H1 (cell line): ENCODE data around the gene LPO. TPM values are rescaled to one million over a fixed set of nuclear protein-coding genes. Genes with fewer than 3 reads are reported as not detected.
A peak's percentile ranks its signal among the peaks of the same experiment; 100 is the strongest.

Experiments used
- CTCF ChIA-PET: fragments of 300-600 bp; sonication (Branson Sonifier 250); formaldehyde crosslinking; loops from one replicate; lab custom pipeline; 2021; ENCODE audit not compliant: partially characterized antibody; lab: Charles Lee
- POLR2A ChIA-PET: fragments of 300-600 bp; sonication (Branson Sonifier 250); formaldehyde crosslinking; loops from one replicate; lab custom pipeline; 2021; ENCODE audit warnings: inconsistent platforms; ENCODE audit not compliant: partially characterized antibody; lab: Charles Lee
- DNase-seq, 2 experiments: peaks; one replicate each; pipeline versions ENCODE4 v3.0.0 to v3.0.0-alpha.2; 2010 to 2022; ENCODE audit warnings: low spot score in 2 of 2, low read depth in 1 of 2, mixed read lengths in 1 of 2
- FAIRE-seq: peaks from 2 replicates; lab custom pipeline; 2011; peaks lifted over from hg19 to GRCh38; lab: Jason Lieb, UNC
- H2AFZ ChIP-seq: 2 replicates; pipeline ENCODE4 v1.8.1; 2012; ENCODE audit warnings: low read length, inconsistent platforms
- H2AK5ac ChIP-seq: 2 replicates; pipeline ENCODE4 v1.6.1; 2013; ENCODE audit warnings: low read depth, low read length
- H2BK120ac ChIP-seq: replicated peaks from 2 replicates; pipeline ENCODE3; 2013; ENCODE audit warnings: low read depth, low read length, inconsistent platforms
- H2BK12ac ChIP-seq: 2 replicates; pipeline ENCODE4 v1.6.1; 2013; ENCODE audit warnings: low read depth, low read length
- H2BK15ac ChIP-seq: 2 replicates; pipeline ENCODE4 v1.6.1; 2013; ENCODE audit warnings: low read length
- H2BK20ac ChIP-seq: 2 replicates; pipeline ENCODE4 v1.6.1; 2013; ENCODE audit warnings: low read length
- H2BK5ac ChIP-seq: 2 replicates; pipeline ENCODE4 v1.6.1; 2013; ENCODE audit warnings: low read depth, low read length
- H3K14ac ChIP-seq: 2 replicates; pipeline ENCODE4 v1.6.1; 2013; ENCODE audit warnings: inconsistent platforms; ENCODE audit not compliant: insufficient read length
- H3K18ac ChIP-seq: 2 replicates; pipeline ENCODE4 v1.6.1; 2013; ENCODE audit warnings: low read length; ENCODE audit errors: extremely low read depth
- H3K23ac ChIP-seq: 2 replicates; pipeline ENCODE4 v1.6.1; 2013; ENCODE audit warnings: inconsistent platforms; ENCODE audit not compliant: insufficient read length
- H3K23me2 ChIP-seq: 2 replicates; pipeline ENCODE4 v1.6.1; 2013; ENCODE audit warnings: low read depth, low read length
- H3K27ac ChIP-seq: 2 replicates; pipeline ENCODE4 v1.6.1; 2011; ENCODE audit warnings: low read depth, low read length, inconsistent platforms
- H3K27me3 ChIP-seq, 4 experiments: replicated peaks in 1 of 4; 1 replicate in 1 of 4; 2 replicates in 3 of 4; pipeline versions ENCODE4 v1.6.1 to v1.8.1; 2011 to 2013; ENCODE audit warnings: low read length in 3 of 4, mild to moderate bottlenecking in 3 of 4, inconsistent platforms in 2 of 4, mixed read lengths in 2 of 4, moderate library complexity in 1 of 4; ENCODE audit not compliant: control insufficient read depth in 3 of 4, insufficient read depth in 3 of 4; ENCODE audit errors: extremely low read depth in 1 of 4
- H3K36me3 ChIP-seq, 4 experiments: 2 replicates each; pipeline versions ENCODE4 v1.6.1 to v1.8.1; 2011 to 2013; ENCODE audit warnings: mild to moderate bottlenecking in 4 of 4, low read length in 3 of 4, moderate library complexity in 2 of 4, control low read depth in 1 of 4, inconsistent platforms in 1 of 4; ENCODE audit not compliant: insufficient read depth in 4 of 4, control insufficient read depth in 2 of 4
- H3K4ac ChIP-seq: replicated peaks from 2 replicates; pipeline ENCODE3; 2013; ENCODE audit warnings: low read length, low read depth, mixed read lengths, inconsistent platforms; ENCODE audit not compliant: insufficient read length
- H3K4me1 ChIP-seq, 4 experiments: replicated peaks in 1 of 4; 1 replicate in 1 of 4; 2 replicates in 3 of 4; pipeline versions ENCODE4 v1.6.1 to v1.8.1; 2011 to 2013; ENCODE audit warnings: low read length in 3 of 4, inconsistent platforms in 2 of 4, mixed read lengths in 1 of 4; ENCODE audit not compliant: insufficient read depth in 4 of 4, control insufficient read depth in 3 of 4
- H3K4me2 ChIP-seq, 2 experiments: 2 replicates each; pipeline versions ENCODE4 v1.6.1 to v1.8.1; 2011 to 2013; ENCODE audit warnings: low read depth in 2 of 2, low read length in 2 of 2, control low read depth in 1 of 2, inconsistent platforms in 1 of 2, mild to moderate bottlenecking in 1 of 2; ENCODE audit not compliant: insufficient read depth in 1 of 2
- H3K4me3 ChIP-seq, 4 experiments: fragments of 200-600, 300-600 bp in 1 of 4; sonication (generic), shearing (Covaris generic), sonication (Bioruptor Twin) in 1 of 4; 2 replicates each; pipeline versions ENCODE4 v1.5.1 to v1.8.1; 2011 to 2016; ENCODE audit warnings: low read length in 4 of 4, low read depth in 3 of 4, control low read depth in 2 of 4, inconsistent platforms in 2 of 4, mild to moderate bottlenecking in 2 of 4, mixed read lengths in 1 of 4, moderate library complexity in 1 of 4; ENCODE audit not compliant: insufficient read depth in 2 of 4; ENCODE audit errors: extremely low read depth in 1 of 4
- H3K56ac ChIP-seq: replicated peaks from 2 replicates; pipeline ENCODE3; 2013; ENCODE audit warnings: low read depth, mild to moderate bottlenecking, mixed read lengths, low read length, inconsistent platforms; ENCODE audit not compliant: insufficient read length
- H3K79me1 ChIP-seq: 2 replicates; pipeline ENCODE4 v1.6.1; 2013; ENCODE audit warnings: low read depth, low read length, control low read depth
- H3K79me2 ChIP-seq, 2 experiments: 2 replicates each; pipeline versions ENCODE4 v1.6.1 to v1.8.1; 2012 to 2013; ENCODE audit warnings: low read length in 2 of 2, mild to moderate bottlenecking in 2 of 2, inconsistent platforms in 1 of 2; ENCODE audit not compliant: insufficient read depth in 2 of 2, control insufficient read depth in 1 of 2
- H3K9ac ChIP-seq, 4 experiments: replicated peaks in 1 of 4; 1 replicate in 1 of 4; 2 replicates in 3 of 4; pipeline versions ENCODE4 v1.6.1 to v1.8.1; 2011 to 2013; ENCODE audit warnings: low read depth in 3 of 4, low read length in 3 of 4, control low read depth in 2 of 4, mild to moderate bottlenecking in 2 of 4, moderate library complexity in 2 of 4, inconsistent platforms in 1 of 4; ENCODE audit errors: extremely low read depth in 1 of 4
- H3K9me3 ChIP-seq, 2 experiments: 2 replicates each; pipeline versions ENCODE4 v1.6.1 to v1.8.1; 2012 to 2013; ENCODE audit warnings: mild to moderate bottlenecking in 2 of 2, moderate library complexity in 2 of 2, control low read depth in 1 of 2, inconsistent platforms in 1 of 2, low read depth in 1 of 2, low read length in 1 of 2, mixed read lengths in 1 of 2; ENCODE audit not compliant: insufficient read depth in 2 of 2
- H4K20me1 ChIP-seq, 2 experiments: replicated peaks in 1 of 2; 2 replicates each; pipeline versions ENCODE3 to v1.8.1; 2011 to 2013; ENCODE audit warnings: inconsistent platforms in 2 of 2, low read length in 2 of 2, mild to moderate bottlenecking in 1 of 2; ENCODE audit not compliant: insufficient read depth in 2 of 2, control insufficient read depth in 1 of 2
- H4K5ac ChIP-seq: 2 replicates; pipeline ENCODE4 v1.6.1; 2013; ENCODE audit warnings: low read length, low read depth, mixed read lengths, inconsistent platforms; ENCODE audit not compliant: insufficient read length
- H4K8ac ChIP-seq: 2 replicates; pipeline ENCODE4 v1.8.0; 2013; ENCODE audit warnings: mild to moderate bottlenecking, moderate library complexity, low read length, inconsistent platforms; ENCODE audit not compliant: insufficient read depth; ENCODE audit errors: extremely low read depth
- H4K91ac ChIP-seq: replicated peaks from 2 replicates; pipeline ENCODE3; 2013; ENCODE audit warnings: low read length, mixed read lengths, inconsistent platforms; ENCODE audit not compliant: insufficient read length
- ASH2L ChIP-seq: fragments of 200-600, 300-600 bp; sonication (generic); IDR thresholded peaks from one replicate; pipeline ENCODE4 v1.7.1; 2017; ENCODE audit warnings: low read length
- CHD1 ChIP-seq: IDR thresholded peaks from 2 replicates; pipeline ENCODE4 v1.6.1; 2012; ENCODE audit warnings: low read depth, low read length, improper control_type of control experiment
- CHD2 ChIP-seq: IDR thresholded peaks from 2 replicates; pipeline ENCODE4 v1.6.1; 2012; ENCODE audit warnings: low read length, improper control_type of control experiment
- CREB1 ChIP-seq: IDR thresholded peaks from 2 replicates; pipeline ENCODE4 v1.6.1; 2012; ENCODE audit warnings: inconsistent platforms
- EZH2 ChIP-seq: fragments of 200-600 bp; sonication (generic); IDR thresholded peaks from 2 replicates; pipeline ENCODE4 v1.7.1; 2012; ENCODE audit warnings: low read depth, mild to moderate bottlenecking, moderate library complexity, low read length, inconsistent platforms; ENCODE audit not compliant: severe bottlenecking
- HDAC2 ChIP-seq, 2 experiments: fragments of 300-600 bp in 1 of 2; sonication (generic) in 1 of 2; IDR thresholded peaks; 2 replicates each; pipeline ENCODE4 v1.6.1; 2011 to 2012; ENCODE audit warnings: low read depth in 2 of 2, low read length in 2 of 2, mild to moderate bottlenecking in 2 of 2, moderate library complexity in 2 of 2, borderline replicate concordance in 1 of 2, inconsistent platforms in 1 of 2
- KDM5A ChIP-seq: fragments of 200-600 bp; IDR thresholded peaks from 2 replicates; pipeline ENCODE4 v1.7.1; 2012; ENCODE audit warnings: mild to moderate bottlenecking, low read length, inconsistent platforms, mixed read lengths
- POU5F1 ChIP-seq: IDR thresholded peaks from 2 replicates; pipeline ENCODE4 v1.6.1; 2011; ENCODE audit warnings: low read depth, mild to moderate bottlenecking, low read length, moderate library complexity
- RAD21 ChIP-seq, 2 experiments: IDR thresholded peaks in 1 of 2; conservative IDR thresholded peaks in 1 of 2; 2 replicates each; pipeline ENCODE4 v1.6.1; 2011; ENCODE audit warnings: low read depth in 2 of 2, low read length in 2 of 2, improper control_type of control experiment in 1 of 2, inconsistent platforms in 1 of 2, mild to moderate bottlenecking in 1 of 2, moderate library complexity in 1 of 2
- RXRA ChIP-seq: IDR thresholded peaks from 2 replicates; pipeline ENCODE4 v1.6.1; 2011; ENCODE audit warnings: low read depth, mild to moderate bottlenecking, low read length, moderate library complexity; ENCODE audit not compliant: insufficient read depth
- SIN3A ChIP-seq, 2 experiments: IDR thresholded peaks in 1 of 2; conservative IDR thresholded peaks in 1 of 2; 2 replicates each; pipeline ENCODE4 v1.6.1; 2011 to 2012; ENCODE audit warnings: low read length in 2 of 2, improper control_type of control experiment in 1 of 2, low read depth in 1 of 2, mild to moderate bottlenecking in 1 of 2
- TCF12 ChIP-seq: IDR thresholded peaks from 2 replicates; pipeline ENCODE4 v1.6.1; 2011; ENCODE audit warnings: low read depth, mild to moderate bottlenecking, low read length
- WGBS, 2 experiments: shearing (Covaris generic) in 1 of 2; methylation state at CpG; one replicate each; pipeline versions ENCODE4 v1.1.6 to v1.1.7; 2013 to 2015; ENCODE audit warnings: low lambda C conversion rate in 2 of 2, mixed read lengths in 2 of 2, inconsistent platforms in 1 of 2, low coverage in 1 of 2, missing lambda C conversion rate in 1 of 2; ENCODE audit not compliant: insufficient replicate concordance in 2 of 2, insufficient coverage in 1 of 2, insufficient read length in 1 of 2; ENCODE audit errors: extremely low coverage in 1 of 2, missing lambda C conversion rate in 1 of 2; 5-methylcytosine and 5-hydroxymethylcytosine counted together
- polyA plus RNA-seq, 7 experiments: library from polyadenylated mRNA; depleted of rRNA in 3 of 7; stranded (reverse) in 5 of 7; unstranded in 2 of 7; fragments of >200 nt in 5 of 7; fragments of 200-250 nt in 2 of 7; gene quantifications; 1 replicate in 5 of 7; 2 replicates in 1 of 7; 4 replicates in 1 of 7; pipeline versions ENCODE4 v1.2.1 to v1.2.3, GENCODE V29; 2011 to 2013; ENCODE audit warnings: missing spikeins in 2 of 7, mixed read lengths in 2 of 7
- total RNA-seq: library from RNA; stranded (reverse); fragmentation: NEBNext Ultra II Directional; extraction: Animal tissue kit (Norgen Biotek cat#: 25700); gene quantifications from 2 replicates; pipeline ENCODE4 v1.2.1, GENCODE V29; 2021

Gene LPO
- total and polyA plus RNA-seq, 2 of the 8 experiments (the other 6 are each of a cell fraction or from before 2014, with no cell fraction given), result 0.38 to 0.52 TPM

DNA sequence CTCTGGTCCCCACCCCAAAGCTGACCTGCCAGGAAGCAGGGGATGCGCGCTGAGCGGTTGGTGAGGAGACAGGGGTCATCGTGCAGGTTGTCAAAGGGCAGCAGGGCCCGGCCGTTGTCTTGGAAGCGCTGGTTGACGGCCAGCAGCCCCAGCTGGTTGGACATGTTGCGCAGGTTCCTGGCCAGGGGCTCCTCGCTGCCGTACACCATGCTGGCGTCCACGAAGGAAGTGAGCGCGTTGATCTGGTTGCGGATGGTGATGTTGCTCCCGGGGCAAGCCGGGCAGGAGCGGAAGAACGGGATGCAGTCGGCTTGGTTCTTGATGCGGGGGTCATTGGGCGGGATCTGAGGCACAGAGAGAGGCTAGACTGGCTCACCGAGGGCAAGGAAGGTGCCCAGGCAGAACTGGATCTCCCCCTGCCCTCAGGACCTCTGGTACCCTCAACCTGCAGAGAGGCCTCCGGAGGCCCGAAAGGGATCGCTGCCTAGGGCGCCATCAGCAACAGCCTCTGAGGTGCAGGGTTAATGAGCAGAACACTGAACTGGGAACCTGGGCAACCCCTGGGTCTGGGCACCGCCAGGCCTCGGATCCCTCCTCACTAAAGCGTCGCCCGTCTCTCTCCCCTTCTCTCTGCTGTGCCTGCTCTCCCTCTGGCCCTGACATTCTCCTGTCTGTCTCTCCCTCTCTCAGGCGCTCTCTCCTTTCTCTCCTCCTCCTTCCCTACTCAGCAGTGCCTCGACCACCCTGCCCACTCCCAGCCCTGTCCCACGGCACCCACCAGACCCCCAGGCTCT lies 39.6 kb downstream of the LPO start:
- H3K23ac ChIP-seq, result no peak overlapping the region
- no peaks in the 10 kb centered on the region for H3K79me2 ChIP-seq
- no peak overlapping the region for H3K4me3 ChIP-seq
- 0 out of 2 replicates have a peak overlapping the region, but pooled peaks have one; percentile 17 for H2BK12ac ChIP-seq
- no peak overlapping the region for H3K56ac ChIP-seq
- H3K79me1 ChIP-seq, result no peaks in the 10 kb centered on the region
- 89% methylated on average over 35 of the region's 36 CpGs; no CpG with 5 or more reads in 1 of the 2 experiments for WGBS, 2 experiments
- no peak overlapping the region for H4K8ac ChIP-seq
- H2AFZ ChIP-seq, result no peak overlapping the region
- peaks cover 0 to 8% (median 0%) of the 10 kb centered on the region in 4 experiments; a peak in 3 of 7 replicates for H3K27me3 ChIP-seq
- H3K4ac ChIP-seq, result no peak overlapping the region
- peak overlapping the region; percentile 88; the same call in 1 of the 2 replicates for H2BK15ac ChIP-seq
- no peak overlapping the region for H2AK5ac ChIP-seq
- H3K4me1 ChIP-seq, result peaks cover 0 to 3% (median 0%) of the 10 kb centered on the region in 4 experiments; a peak in 1 of 7 replicates
- FAIRE-seq (no peak), DNase-seq (no peak)
- no peak overlapping the region for H2BK5ac ChIP-seq
- H4K5ac ChIP-seq, result no peak overlapping the region
- no peak overlapping the region for H3K9ac ChIP-seq
- ChIA-PET CTCF (interaction anchor here (0.6 to 7.9 kb wide), 10 partner anchors 21 to 181 kb away, joined by 3 to 75 read pairs (median 4); partner anchors contain the start of gene SUPT4H1), POLR2A (no interaction called here)
- H3K27ac ChIP-seq, result no peak overlapping the region
- no peak overlapping the region for H3K18ac ChIP-seq
- H2BK120ac ChIP-seq, result no peak overlapping the region
- H2BK20ac ChIP-seq, result peak overlapping the region; percentile 48; the same call in 1 of the 2 replicates
- no peak overlapping the region for H4K91ac ChIP-seq
- no peak overlapping the region for H3K4me2 ChIP-seq
- no peaks in the 10 kb centered on the region for H4K20me1 ChIP-seq
- H3K36me3 ChIP-seq, result no peaks in the 10 kb centered on the region
- no peaks in the 10 kb centered on the region for H3K23me2 ChIP-seq
- no peaks in the 10 kb centered on the region for H3K9me3 ChIP-seq
- H3K14ac ChIP-seq, result no peak overlapping the region
- TF ChIP-seq SIN3A (conservative IDR thresholded peaks at IDR 0.05 in 1 of 2, IDR thresholded peaks at IDR 0.05 in 1 of 2; ENCODE audit: low read depth in 1 of 2, low read length in 2 of 2) (no peak), EZH2 (no peak), RAD21 (IDR thresholded peaks at IDR 0.05 in 1 of 2, conservative IDR thresholded peaks at IDR 0.05 in 1 of 2; ENCODE audit: low read depth in 2 of 2, low read length in 2 of 2) (no peak), RXRA (no peak), KDM5A (no peak), TCF12 (no peak), CREB1 (no peak), CHD2 (no peak), CHD1 (no peak), HDAC2 (IDR thresholded peaks at IDR 0.05; ENCODE audit: borderline replicate concordance in 1 of 2, low read depth in 2 of 2, low read length in 2 of 2) (no peak), POU5F1 (no peak), ASH2L (no peak)
